Stimulated activated CD4-positive, alpha-beta T cell treated with anti-CD3 and anti-CD28 coated beads, Interleukin-15, amount 100 ng/mL, for 24 hours (primary cell): ENCODE results near the gene ACSM2B.
"Not testable (repeated sequence)": the region's sequence is repeated elsewhere in the genome, so short reads cannot be mapped to it uniquely, and the experiment has no call there.

Experiments
- DNase-seq: peaks from one replicate; pipeline ENCODE4 v3.0.0-alpha.2; 2020

ACSM2B gene

GRCh38 chr16:20592780-20593179, 16.6 kb upstream of the ACSM2B start:
- DNase-seq = not testable (repeated sequence)

GRCh38 chr16:20589486-20589885, 13.3 kb upstream of the ACSM2B start:
- not testable (repeated sequence) for DNase-seq

GRCh38 chr16:20587645-20588074, 11.5 kb upstream of the ACSM2B start:
- DNase-seq = not testable (repeated sequence)

GRCh38 chr16:20586716-20587115, 10.5 kb upstream of the ACSM2B start:
- not testable (repeated sequence) for DNase-seq

- DNase-seq = not testable (repeated sequence)
Measured at GRCh38 chr16:20586112-20586511, 9.9 kb upstream of the ACSM2B start.

GRCh38 chr16:20580487-20581259, 4.5 kb upstream of the ACSM2B start:
- not testable (repeated sequence) for DNase-seq

GRCh38 chr16:20578091-20578490, 1.9 kb upstream of the ACSM2B start:
- not testable (repeated sequence) for DNase-seq

GRCh38 chr16:20569117-20569651, 7.0 kb downstream of the ACSM2B start:
- not testable (repeated sequence) for DNase-seq

- no peak for DNase-seq
Measured at GRCh38 chr16:20568404-20568803, 7.8 kb downstream of the ACSM2B start.

- DNase-seq = no peak
Measured at GRCh38 chr16:20566864-20567263, 9.3 kb downstream of the ACSM2B start.

- not testable (repeated sequence) for DNase-seq
Measured at GRCh38 chr16:20565334-20565733, 10.8 kb downstream of the ACSM2B start.

- DNase-seq = not testable (repeated sequence)
Measured at GRCh38 chr16:20564218-20564617, 11.9 kb downstream of the ACSM2B start.

- DNase-seq = not testable (repeated sequence)
Measured at GRCh38 chr16:20555628-20556027, 20.5 kb downstream of the ACSM2B start.

GRCh38 chr16:20554689-20555088, 21.5 kb downstream of the ACSM2B start:
- peak; percentile 6 for DNase-seq

- DNase-seq = not testable (repeated sequence)
Measured at GRCh38 chr16:20553493-20553892, 22.7 kb downstream of the ACSM2B start.

- not testable (repeated sequence) for DNase-seq
Measured at GRCh38 chr16:20546951-20547350, 29.2 kb downstream of the ACSM2B start.

- not testable (repeated sequence) for DNase-seq
Measured at GRCh38 chr16:20546278-20546853, 29.8 kb downstream of the ACSM2B start.

GRCh38 chr16:20540603-20541316, 35.4 kb downstream of the ACSM2B start:
- not testable (repeated sequence) for DNase-seq

GRCh38 chr16:20538687-20539086, 37.5 kb downstream of the ACSM2B start:
- DNase-seq = no peak

- DNase-seq = no peak
Measured at GRCh38 chr16:20538181-20538580, 38.0 kb downstream of the ACSM2B start.

- DNase-seq = not testable (repeated sequence)
Measured at GRCh38 chr16:20536669-20537068, 39.5 kb downstream of the ACSM2B start.

- not testable (repeated sequence) for DNase-seq
Measured at GRCh38 chr16:20532284-20532792, 43.8 kb downstream of the ACSM2B start.

GRCh38 chr16:20531795-20532194, 44.4 kb downstream of the ACSM2B start:
- not testable (repeated sequence) for DNase-seq
